CD4-positive, alpha-beta T cell (primary cell): ENCODE measurements around the gene LPCAT1. TPM values are rescaled to one million over a fixed set of nuclear protein-coding genes. Genes with fewer than 3 reads are reported as not detected.

Experiments used
- ATAC-seq: fragments of 200-7000 bp; cut with Tn5 transposase; one replicate; pipeline ENCODE4 v1.10.0; 2022; ENCODE audit warnings: mild to moderate bottlenecking; ENCODE audit not compliant: poor library complexity
- CTCF ChIA-PET: fragments of 350-600 bp; sonication (Branson Sonifier 250); formaldehyde crosslinking; loops from one replicate; lab custom pipeline; 2021; ENCODE audit warnings: antibody characterized with exemption, inconsistent platforms; lab: Charles Lee
- POLR2A ChIA-PET: fragments of 350-600 bp; sonication (Branson Sonifier 250); formaldehyde crosslinking; loops from one replicate; lab custom pipeline; 2021; ENCODE audit warnings: antibody characterized with exemption, inconsistent platforms; lab: Charles Lee
- DNase-seq, 14 experiments: peaks; one replicate each; pipeline ENCODE4 v3.0.0-alpha.2; 2013 to 2020; ENCODE audit warnings: mixed read lengths in 2 of 14
- H3K27ac ChIP-seq, 2 donors: one replicate each; pipeline versions ENCODE4 v1.5.1 to v1.7.0; 2013; ENCODE audit warnings: low read length in 2 of 2, low read depth in 1 of 2, mild to moderate bottlenecking in 1 of 2
- H3K27me3 ChIP-seq, 2 experiments: 1 replicate in 1 of 2; 2 replicates in 1 of 2; pipeline versions ENCODE4 v1.6.1 to v1.7.0; 2013; ENCODE audit warnings: low read length in 2 of 2, control low read depth in 1 of 2, mild to moderate bottlenecking in 1 of 2, moderate library complexity in 1 of 2; ENCODE audit not compliant: insufficient read depth in 2 of 2, control insufficient read depth in 1 of 2
- H3K36me3 ChIP-seq: one replicate; pipeline ENCODE4 v1.6.1; 2013; ENCODE audit warnings: low read length, control low read depth; ENCODE audit not compliant: insufficient read depth
- H3K4me1 ChIP-seq: one replicate; pipeline ENCODE4 v1.6.1; 2013; ENCODE audit warnings: low read length, control low read depth; ENCODE audit not compliant: insufficient read depth
- H3K4me3 ChIP-seq: one replicate; pipeline ENCODE4 v1.5.1; 2013; ENCODE audit warnings: mild to moderate bottlenecking, low read length, moderate library complexity
- H3K9me3 ChIP-seq, 2 experiments: 1 replicate in 1 of 2; 2 replicates in 1 of 2; pipeline versions ENCODE4 v1.6.1 to v1.7.0; 2013; ENCODE audit warnings: low read length in 2 of 2, mild to moderate bottlenecking in 2 of 2, control low read depth in 1 of 2, moderate library complexity in 1 of 2; ENCODE audit not compliant: control insufficient read depth in 1 of 2, insufficient read depth in 1 of 2
- H3K27ac Mint-ChIP-seq: one replicate; pipeline ENCODE4 v1.8.0; 2020; ENCODE audit warnings: mixed read lengths
- H3K27me3 Mint-ChIP-seq: one replicate; pipeline ENCODE4 v1.8.0; 2021; ENCODE audit warnings: mixed read lengths
- H3K36me3 Mint-ChIP-seq: one replicate; pipeline ENCODE4 v1.8.0; 2021; ENCODE audit warnings: low read depth, mixed read lengths
- H3K4me1 Mint-ChIP-seq: one replicate; pipeline ENCODE4 v1.8.0; 2021; ENCODE audit warnings: low read depth, mixed read lengths
- H3K4me3 Mint-ChIP-seq: one replicate; pipeline ENCODE4 v1.8.0; 2020; ENCODE audit warnings: mild to moderate bottlenecking, mixed read lengths
- H3K9me3 Mint-ChIP-seq: one replicate; pipeline ENCODE4 v1.8.0; 2020; ENCODE audit warnings: mixed read lengths
- CTCF ChIP-seq: fragments of 200-600 bp; IDR thresholded peaks from one replicate; pipeline ENCODE4 v1.8.0; 2022; ENCODE audit warnings: antibody characterized with exemption, mild to moderate bottlenecking
- intact Hi-C, 2 experiments: fragments of 100-400 bp; cut with DNase I in 1 of 2; cut with micrococcal nuclease in 1 of 2; formaldehyde crosslinking; loops; one replicate each; pipeline versions ENCODE4 v1.15.1 to v1.9.0; 2023 to 2025; cut with DNase I, micrococcal nuclease
- total RNA-seq, 174 experiments: library from RNA in 2 of 174; stranded (reverse) in 2 of 174; gene quantifications; one replicate each; pipeline ENCODE4 v1.2.3 and lab custom pipeline; 2021 to 2026

Gene LPCAT1
- total RNA-seq, 2 experiments from 2014 or later, result 20.4 to 21.2 TPM

GRCh38 chr5:1447671-1448361 lies 75.9 kb downstream of the LPCAT1 start:
- no peak overlapping the region for H3K27ac Mint-ChIP-seq
- Histone ChIP-seq H3K9me3 (peaks cover 0 to 18% of the 10 kb centered on the region in 2 experiments), H3K27me3 (peaks cover 37 to 45% of the 10 kb centered on the region in 2 experiments), H3K27ac (no peak overlapping the region), H3K4me3 (no peak overlapping the region), H3K4me1 (peaks cover 17% of the 10 kb centered on the region), H3K36me3 (no peaks in the 10 kb centered on the region)
- DNase-seq (peak in 1 of 14 experiments; percentile 32), ATAC-seq (peak; percentile 66)
- H3K4me3 Mint-ChIP-seq, result peak overlapping the region; percentile 34
- peaks cover 59% of the 10 kb centered on the region for H3K27me3 Mint-ChIP-seq
- ChIA-PET POLR2A (no interaction called here), CTCF (no interaction called here)
- intact Hi-C loops, result no loop called here
- H3K4me1 Mint-ChIP-seq, result peaks cover 37% of the 10 kb centered on the region
- no peaks in the 10 kb centered on the region for H3K36me3 Mint-ChIP-seq
- TF ChIP-seq CTCF, result no peak
- no peaks in the 10 kb centered on the region for H3K9me3 Mint-ChIP-seq

- no peak overlapping the region for H3K27ac ChIP-seq
- H3K9me3 Mint-ChIP-seq, result no peaks in the 10 kb centered on the region
- no peak for TF ChIP-seq CTCF
- no peaks in the 10 kb centered on the region for H3K36me3 ChIP-seq
- H3K4me1 ChIP-seq, result peaks cover 17% of the 10 kb centered on the region
- POLR2A ChIA-PET, result no interaction called here
- CTCF ChIA-PET, result no interaction called here
- no peak overlapping the region for H3K4me3 ChIP-seq
- peaks cover 63% of the 10 kb centered on the region for H3K27me3 Mint-ChIP-seq
- H3K36me3 Mint-ChIP-seq, result no peaks in the 10 kb centered on the region
- peaks cover 37% of the 10 kb centered on the region for H3K4me1 Mint-ChIP-seq
- intact Hi-C loops, result no loop called here
- H3K27me3 ChIP-seq, result peaks cover 41 to 54% of the 10 kb centered on the region in 2 experiments
- DNase-seq, result peak in 1 of 14 experiments; percentile 24
- no peak for ATAC-seq
- peaks cover 0 to 28% of the 10 kb centered on the region in 2 experiments for H3K9me3 ChIP-seq
- H3K27ac Mint-ChIP-seq, result no peak overlapping the region
- peak overlapping the region; percentile 34 for H3K4me3 Mint-ChIP-seq
Observed at GRCh38 chr5:1446602-1447343, 77.0 kb downstream of the LPCAT1 start.

- intact Hi-C loops, result no loop called here
- Mint-ChIP-seq H3K9me3 (no peaks in the 10 kb centered on the region), H3K27ac (no peak overlapping the region), H3K4me3 (no peak overlapping the region), H3K27me3 (peaks cover 66% of the 10 kb centered on the region), H3K36me3 (no peaks in the 10 kb centered on the region), H3K4me1 (peaks cover 37% of the 10 kb centered on the region)
- no peaks in the 10 kb centered on the region for H3K36me3 ChIP-seq
- no peak overlapping the region for H3K27ac ChIP-seq
- DNase-seq, result peak in 1 of 14 experiments; percentile 25
- ChIA-PET POLR2A (no interaction called here), CTCF (no interaction called here)
- H3K9me3 ChIP-seq, result peaks cover 0 to 36% of the 10 kb centered on the region in 2 experiments
- no peak for ATAC-seq
- H3K4me3 ChIP-seq, result no peak overlapping the region
- no peak for TF ChIP-seq CTCF
- peaks cover 43 to 56% of the 10 kb centered on the region in 2 experiments for H3K27me3 ChIP-seq
- peaks cover 17% of the 10 kb centered on the region for H3K4me1 ChIP-seq
Observed at GRCh38 chr5:1445689-1446601, 77.8 kb downstream of the LPCAT1 start.
